GM12892 (cell line): ENCODE measurements around the gene SCLY.

Source experiments
- DNase-seq: peaks from one replicate; pipeline ENCODE4 v3.0.0; 2011; ENCODE audit not compliant: insufficient read length
- FAIRE-seq: peaks from 2 replicates; lab custom pipeline; 2011; peaks lifted over from hg19 to GRCh38; lab: Jason Lieb, UNC
- POLR2A ChIP-seq: IDR thresholded peaks from 2 replicates; pipeline ENCODE4 v1.6.1; 2011; ENCODE audit warnings: low read depth, low read length, control low read depth
- POLR2AphosphoS5 ChIP-seq: IDR thresholded peaks from 2 replicates; pipeline ENCODE4 v1.6.1; 2011; ENCODE audit warnings: low read depth, low read length, control low read depth
- TAF1 ChIP-seq: IDR thresholded peaks from 2 replicates; pipeline ENCODE4 v1.6.1; 2011; ENCODE audit warnings: low read depth, mild to moderate bottlenecking, control low read depth, low read length, borderline replicate concordance

The SCLY gene

GRCh38 chr2:238081561-238081960 is 20.8 kb downstream of the SCLY start:
- DNase-seq (no peak), FAIRE-seq (no peak)
- TF ChIP-seq TAF1 (no peak), POLR2AphosphoS5 (no peak), POLR2A (no peak)

GRCh38 chr2:238082151-238082550 is 21.4 kb downstream of the SCLY start:
- TF ChIP-seq POLR2AphosphoS5 (no peak), TAF1 (no peak), POLR2A (no peak)
- FAIRE-seq (no peak), DNase-seq (no peak)

- FAIRE-seq (no peak), DNase-seq (no peak)
- TF ChIP-seq TAF1 (no peak), POLR2A (no peak), POLR2AphosphoS5 (no peak)
Observed at GRCh38 chr2:238082827-238083226, 22.0 kb downstream of the SCLY start.

- FAIRE-seq (no peak), DNase-seq (no peak)
- TF ChIP-seq POLR2AphosphoS5 (no peak), POLR2A (no peak), TAF1 (no peak)
Observed at GRCh38 chr2:238083919-238084318, 23.1 kb downstream of the SCLY start.

DNA sequence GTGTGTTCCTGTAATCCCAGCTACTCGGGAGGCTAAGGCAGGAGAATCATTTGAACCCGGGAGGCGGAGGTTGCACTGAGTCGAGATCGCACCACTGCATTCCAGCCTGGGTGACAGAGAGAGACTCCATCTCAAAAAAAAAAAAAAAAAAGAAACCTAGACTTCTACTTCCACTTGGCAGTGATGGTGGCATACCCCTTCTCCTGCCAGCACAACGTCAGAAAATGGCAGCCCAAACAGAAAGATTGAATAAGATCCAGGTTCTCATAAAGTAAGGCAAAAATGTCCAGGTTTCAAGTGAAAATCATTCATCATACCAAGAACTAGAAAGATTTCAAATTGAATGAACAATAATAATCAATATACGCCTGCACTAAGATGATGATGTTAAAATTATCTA is 24.0 kb downstream of the SCLY start:
- TF ChIP-seq POLR2AphosphoS5: no peak
- TF ChIP-seq TAF1: no peak
- TF ChIP-seq POLR2A: no peak
- no peak for DNase-seq
- no peak for FAIRE-seq

DNA sequence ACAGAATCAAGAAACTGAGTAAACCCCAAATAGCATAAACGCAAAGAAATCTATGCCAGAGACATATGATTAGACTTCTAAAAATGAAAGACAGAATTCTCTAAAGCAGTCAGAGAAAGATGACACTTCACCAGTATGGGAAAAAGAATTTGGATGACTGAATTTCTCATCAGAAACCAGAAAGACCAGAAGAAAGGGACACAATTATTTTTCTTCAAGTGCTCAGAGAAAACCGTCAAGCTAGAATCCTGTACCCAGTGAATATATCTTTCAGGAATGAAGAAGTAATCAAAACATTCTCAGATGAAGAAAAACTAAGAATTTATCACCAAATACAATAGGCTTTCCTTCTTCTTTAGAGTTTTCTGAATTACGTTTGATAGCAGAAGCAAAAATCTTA is 25.1 kb downstream of the SCLY start:
- FAIRE-seq (no peak), DNase-seq (no peak)
- TF ChIP-seq POLR2AphosphoS5: no peak
- TF ChIP-seq TAF1: no peak
- TF ChIP-seq POLR2A: no peak

- no peak for FAIRE-seq
- DNase-seq: no peak
Observed at GRCh38 chr2:238087211-238087610, 26.4 kb downstream of the SCLY start.

GRCh38 chr2:238090887-238091286 is 30.1 kb downstream of the SCLY start:
- DNase-seq: no peak
- TF ChIP-seq POLR2AphosphoS5: no peak
- no peak for TF ChIP-seq TAF1
- no peak for TF ChIP-seq POLR2A
- no peak for FAIRE-seq

More at GRCh38 chr2:238087211-238087610, 26.4 kb downstream of the SCLY start:
- TF ChIP-seq POLR2AphosphoS5 (no peak), POLR2A (no peak), TAF1 (no peak)

GRCh38 chr2:238091436-238092060 is 30.7 kb downstream of the SCLY start:
- TF ChIP-seq POLR2AphosphoS5 (no peak), POLR2A (no peak), TAF1 (no peak)
- FAIRE-seq (no peak), DNase-seq (no peak)

- no peak for TF ChIP-seq POLR2A
- no peak for TF ChIP-seq TAF1
- TF ChIP-seq POLR2AphosphoS5: no peak
- no peak for FAIRE-seq
- DNase-seq: no peak
Observed at GRCh38 chr2:238092486-238093035, 31.8 kb downstream of the SCLY start.

DNA sequence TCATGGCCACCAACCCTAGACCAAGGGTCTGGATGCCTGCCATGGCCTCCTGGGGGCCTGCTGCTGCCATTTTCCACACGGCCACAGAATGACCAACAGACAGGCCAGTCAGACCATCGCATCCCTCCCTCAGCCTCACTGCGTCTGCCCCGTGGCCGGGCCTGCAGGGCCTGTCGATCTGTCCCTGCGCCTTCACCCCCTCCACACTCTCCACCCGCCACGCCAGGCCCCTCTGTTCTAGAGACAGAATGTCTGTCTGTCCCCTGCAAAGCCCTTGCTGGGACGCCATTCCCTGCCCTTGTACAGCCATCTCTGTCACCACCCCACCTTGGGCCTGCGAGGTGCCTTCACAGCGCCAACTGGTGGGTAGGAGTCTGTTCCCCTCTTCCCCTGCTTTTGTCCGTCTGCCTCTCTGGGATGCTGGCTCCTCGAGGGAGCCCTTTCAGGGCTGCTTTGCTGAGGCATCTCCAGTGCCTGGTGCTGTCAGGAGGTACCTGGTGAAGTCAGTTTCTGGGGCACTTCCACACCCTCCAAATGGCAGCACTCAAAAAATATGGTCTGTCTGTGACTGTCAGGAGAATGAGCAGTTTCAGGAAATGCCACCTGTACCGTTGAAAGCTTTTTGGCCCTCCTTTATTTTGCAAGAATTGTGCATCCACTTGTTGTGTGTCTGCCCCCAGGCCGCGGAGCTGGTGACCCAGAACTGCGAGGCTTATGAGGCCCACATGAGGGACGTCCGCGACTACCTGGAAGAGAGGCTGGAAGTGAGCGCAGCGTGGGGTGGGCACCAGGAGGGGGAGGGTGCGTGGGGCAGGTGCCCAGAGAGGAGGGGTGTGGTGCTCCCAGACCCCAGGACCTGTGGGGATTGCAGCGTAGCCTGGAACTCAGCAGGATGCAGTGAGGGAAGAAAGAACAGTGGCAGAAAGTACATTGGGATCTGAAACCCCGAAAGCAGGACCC is 32.7 kb downstream of the SCLY start:
- DNase-seq (no peak), FAIRE-seq (no peak)
- TF ChIP-seq POLR2A (no peak), POLR2AphosphoS5 (no peak), TAF1 (no peak)

GRCh38 chr2:238094438-238095022 is 33.7 kb downstream of the SCLY start:
- DNase-seq (no peak), FAIRE-seq (no peak)
- no peak for TF ChIP-seq POLR2AphosphoS5
- TF ChIP-seq POLR2A: no peak
- no peak for TF ChIP-seq TAF1
